OCI-LY7 (cell line): Measurements from ENCODE around the gene TAF4. TPM values are rescaled to one million over a fixed set of nuclear protein-coding genes. Genes with fewer than 3 reads are reported as not detected.

Source experiments
- BruUV-seq: library from RNA; stranded (reverse); fragments of 400-500 nt; replicated peaks from 2 replicates; lab custom pipeline; 2021; lab: Mats Ljungman, UMichigan
- CTCF ChIA-PET: fragments of 300-600 bp; sonication (Branson Sonifier 250); formaldehyde crosslinking; loops from one replicate; lab custom pipeline; 2022; ENCODE audit warnings: antibody characterized with exemption; ENCODE audit not compliant: unreplicated experiment; lab: Charles Lee
- POLR2A ChIA-PET: fragments of 300-600 bp; sonication (Branson Sonifier 250); formaldehyde crosslinking; loops from one replicate; lab custom pipeline; 2022; ENCODE audit warnings: antibody characterized with exemption; lab: Charles Lee
- DNase-seq: peaks from one replicate; pipeline ENCODE4 v3.0.0-alpha.2; 2015; ENCODE audit warnings: low spot score
- H2AFZ ChIP-seq: fragments of 200-600 bp; sonication (generic), shearing (Covaris generic); 2 replicates; pipeline ENCODE4 v1.6.1; 2014; ENCODE audit warnings: mild to moderate bottlenecking, antibody characterized with exemption, low read length, moderate library complexity
- H3K27ac ChIP-seq: fragments of 200-600 bp; sonication (generic); 2 replicates; pipeline ENCODE4 v1.5.1; 2014; ENCODE audit warnings: mixed run types, low read depth, mild to moderate bottlenecking, moderate library complexity, low read length, inconsistent platforms; ENCODE audit not compliant: poor library complexity, severe bottlenecking
- H3K36me3 ChIP-seq: fragments of 200-600 bp; sonication (generic); 2 replicates; pipeline ENCODE4 v1.6.1; 2014; ENCODE audit warnings: mild to moderate bottlenecking, antibody characterized with exemption, low read length, moderate library complexity, mixed read lengths; ENCODE audit not compliant: insufficient read depth
- H3K4me1 ChIP-seq: fragments of 200-600 bp; sonication (generic); 2 replicates; pipeline ENCODE4 v1.5.1; 2014; ENCODE audit warnings: mild to moderate bottlenecking, low read length; ENCODE audit not compliant: insufficient read depth, poor library complexity, severe bottlenecking
- H3K4me2 ChIP-seq: fragments of 200-600 bp; sonication (generic); 2 replicates; pipeline ENCODE4 v1.6.1; 2014; ENCODE audit warnings: mild to moderate bottlenecking, low read length
- H3K4me3 ChIP-seq: fragments of 200-600 bp; sonication (generic); 2 replicates; pipeline ENCODE4 v1.5.1; 2014; ENCODE audit warnings: mild to moderate bottlenecking, low read depth, low read length; ENCODE audit not compliant: poor library complexity, severe bottlenecking
- H3K79me2 ChIP-seq: fragments of 200-600 bp; sonication (generic); 2 replicates; pipeline ENCODE4 v1.6.1; 2016; ENCODE audit warnings: low read depth, mild to moderate bottlenecking, low read length, moderate library complexity, mixed read lengths; ENCODE audit not compliant: insufficient read depth
- H3K9me2 ChIP-seq: fragments of 200-600 bp; sonication (generic); 2 replicates; pipeline ENCODE4 v1.6.1; 2016; ENCODE audit warnings: mild to moderate bottlenecking, low read length, mixed read lengths; ENCODE audit not compliant: insufficient read depth
- H3K9me3 ChIP-seq: fragments of 200-600 bp; sonication (generic); 2 replicates; pipeline ENCODE4 v1.6.1; 2014; ENCODE audit warnings: mild to moderate bottlenecking, mixed run types, low read length, mixed read lengths
- H4K20me1 ChIP-seq: fragments of 200-600 bp; sonication (generic); 2 replicates; pipeline ENCODE4 v1.6.1; 2014; ENCODE audit warnings: mild to moderate bottlenecking, antibody characterized with exemption, low read length, moderate library complexity, mixed read lengths; ENCODE audit not compliant: insufficient read depth
- EZH2phosphoT487 ChIP-seq: fragments of 200-600 bp; sonication (generic); IDR thresholded peaks from 2 replicates; pipeline ENCODE4 v1.6.1; 2018; ENCODE audit warnings: low read depth, borderline replicate concordance, mild to moderate bottlenecking, mixed run types, antibody characterized with exemption, low read length, moderate library complexity, mixed read lengths
- intact Hi-C: fragments of 100-400 bp; cut with micrococcal nuclease; formaldehyde crosslinking; loops from one replicate; pipeline ENCODE4 v1.10.0; 2022; ENCODE audit not compliant: unreplicated experiment
- total RNA-seq, 2 experiments: library from RNA; depleted of rRNA in 1 of 2; stranded (reverse); fragments of >200 nt in 1 of 2; shearing (Covaris generic) in 1 of 2; gene quantifications; 2 replicates each; pipeline ENCODE4 v1.2.3, GENCODE V29; 2014 to 2022
- TF ChIP-seq, protein P1 (sequence below): fragments of 200-600 bp; sonication (generic); conservative IDR thresholded peaks from 2 replicates; pipeline ENCODE4 v1.5.1; 2014; ENCODE audit warnings: mild to moderate bottlenecking, antibody characterized with exemption, low read length, moderate library complexity, mixed read lengths

TAF4 gene
- total RNA-seq, 2 experiments from 2014 or later, result 11.2 to 38.9 TPM

DNA sequence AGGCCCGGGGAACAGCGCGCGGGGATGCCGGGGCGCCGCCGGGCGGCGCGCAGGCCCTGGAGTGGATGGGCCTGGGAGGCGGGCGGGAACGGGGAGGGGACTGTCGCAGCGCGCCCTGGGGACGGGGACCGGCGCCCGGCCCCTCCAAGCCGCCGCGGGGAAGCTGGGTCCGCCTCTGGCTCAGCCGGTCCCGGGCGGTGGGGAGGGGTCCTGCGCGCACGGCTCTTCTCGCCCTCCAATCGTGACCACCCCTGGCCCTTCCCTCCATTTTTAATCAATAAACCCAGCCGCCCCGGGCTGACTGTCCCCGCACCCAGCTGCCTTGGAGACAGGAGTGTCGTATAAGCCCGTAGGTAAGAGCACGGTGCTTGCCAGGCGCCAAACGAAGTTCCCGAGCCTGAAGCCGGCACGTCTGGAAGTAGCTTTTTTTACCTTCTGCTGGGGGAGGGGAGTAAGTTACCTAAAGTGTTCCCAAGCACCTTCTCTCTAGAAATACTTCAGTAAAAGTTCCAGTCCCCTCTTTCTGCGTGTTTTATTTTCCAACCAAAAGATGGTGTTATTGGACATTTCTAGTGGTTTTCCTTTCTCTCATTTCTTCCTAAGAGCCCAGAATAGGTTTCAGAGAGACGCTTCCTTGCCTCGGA is 780 bp upstream of the TAF4 start:
- H3K4me3 ChIP-seq, result peak overlapping the region; percentile 73
- TF ChIP-seq EZH2phosphoT487, result no peak
- TF ChIP-seq, protein P1, sequence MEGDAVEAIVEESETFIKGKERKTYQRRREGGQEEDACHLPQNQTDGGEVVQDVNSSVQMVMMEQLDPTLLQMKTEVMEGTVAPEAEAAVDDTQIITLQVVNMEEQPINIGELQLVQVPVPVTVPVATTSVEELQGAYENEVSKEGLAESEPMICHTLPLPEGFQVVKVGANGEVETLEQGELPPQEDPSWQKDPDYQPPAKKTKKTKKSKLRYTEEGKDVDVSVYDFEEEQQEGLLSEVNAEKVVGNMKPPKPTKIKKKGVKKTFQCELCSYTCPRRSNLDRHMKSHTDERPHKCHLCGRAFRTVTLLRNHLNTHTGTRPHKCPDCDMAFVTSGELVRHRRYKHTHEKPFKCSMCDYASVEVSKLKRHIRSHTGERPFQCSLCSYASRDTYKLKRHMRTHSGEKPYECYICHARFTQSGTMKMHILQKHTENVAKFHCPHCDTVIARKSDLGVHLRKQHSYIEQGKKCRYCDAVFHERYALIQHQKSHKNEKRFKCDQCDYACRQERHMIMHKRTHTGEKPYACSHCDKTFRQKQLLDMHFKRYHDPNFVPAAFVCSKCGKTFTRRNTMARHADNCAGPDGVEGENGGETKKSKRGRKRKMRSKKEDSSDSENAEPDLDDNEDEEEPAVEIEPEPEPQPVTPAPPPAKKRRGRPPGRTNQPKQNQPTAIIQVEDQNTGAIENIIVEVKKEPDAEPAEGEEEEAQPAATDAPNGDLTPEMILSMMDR, result no peak
- H3K36me3 ChIP-seq, result peaks cover 28% of the 10 kb centered on the region
- peak overlapping the region; percentile 66 for H3K27ac ChIP-seq
- DNase-seq, result peak; percentile 62
- CTCF ChIA-PET, result no interaction called here
- BruUV-seq, result no TSS peak
- intact Hi-C loops, result loop anchor here (5.0 to 10.0 kb wide), 3 partner anchors 64 to 338 kb away; partner anchors contain the start of genes CABLES2, PSMA7 and SS18L1
- H3K9me3 ChIP-seq, result no peaks in the 10 kb centered on the region
- H3K79me2 ChIP-seq, result peaks cover 26% of the 10 kb centered on the region
- H2AFZ ChIP-seq, result peak overlapping the region; percentile 59; the same call in 1 of the 2 replicates
- H3K4me2 ChIP-seq, result peak overlapping the region; percentile 96
- no peaks in the 10 kb centered on the region for H3K9me2 ChIP-seq
- peaks cover 5% of the 10 kb centered on the region; the same call in 1 of the 2 replicates for H4K20me1 ChIP-seq
- H3K4me1 ChIP-seq, result peaks cover 46% of the 10 kb centered on the region
- POLR2A ChIA-PET, result interaction anchor here (0.9 to 1.8 kb wide), 3 partner anchors 55 to 57 kb away, joined by 3 to 4 read pairs (median 3); no protein-coding TSS in a partner anchor

DNA sequence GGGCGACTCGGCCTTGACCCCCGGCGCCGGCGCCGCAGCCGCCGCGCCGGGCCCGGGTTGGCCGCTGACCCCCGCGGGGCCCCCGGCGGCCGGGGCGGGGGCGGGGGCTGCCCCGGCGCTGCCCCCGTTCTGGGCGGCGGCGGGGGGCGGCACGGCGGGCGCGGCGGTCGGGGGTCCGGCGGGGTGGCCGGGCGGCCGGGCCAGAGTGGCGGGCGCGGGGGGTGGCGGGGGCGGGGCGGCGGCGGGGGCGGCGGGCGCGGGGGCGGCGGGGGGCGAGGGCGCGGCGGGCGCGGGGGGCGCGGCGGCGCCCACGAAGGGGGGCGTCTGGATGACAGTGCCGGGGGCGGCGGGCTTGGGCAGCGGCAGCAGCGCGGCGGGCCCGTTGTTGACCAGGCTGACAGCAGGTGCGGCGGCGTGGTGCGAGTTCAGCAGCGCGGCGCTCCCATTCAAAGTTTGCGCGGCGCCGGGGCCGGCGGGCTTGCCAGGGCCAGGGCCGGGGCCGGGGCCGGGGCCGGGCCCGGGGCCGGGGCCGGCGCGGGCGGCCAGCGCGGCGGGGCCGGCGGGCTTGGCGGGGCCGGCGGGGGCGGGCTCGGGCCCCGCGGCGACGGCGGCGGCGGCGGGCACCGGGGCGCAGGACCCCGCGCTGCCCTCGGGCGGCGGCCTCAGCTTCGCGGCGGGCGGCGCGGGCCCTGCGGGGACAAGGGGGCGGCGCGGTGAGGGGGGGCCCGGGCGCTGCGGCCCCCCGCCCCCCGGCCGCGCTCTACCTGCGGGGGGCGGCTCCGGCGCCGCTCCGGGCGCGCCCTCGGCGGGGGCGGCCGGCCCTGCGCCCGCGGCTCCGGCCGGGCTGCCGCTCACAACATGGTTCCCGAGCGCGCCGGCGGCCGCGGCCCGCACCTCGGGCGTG is 659 bp downstream of the TAF4 start:
- H3K4me2 ChIP-seq, result no peak overlapping the region; the same call in 1 of the 2 replicates
- DNase-seq, result peak; percentile 42
- peaks cover 42% of the 10 kb centered on the region for H3K36me3 ChIP-seq
- H3K4me3 ChIP-seq, result peak overlapping the region; percentile 75
- CTCF ChIA-PET, result interaction anchor here (0.6 kb wide), 1 partner anchor 58 kb away, joined by 4 read pairs; no protein-coding TSS in a partner anchor
- no peak overlapping the region for H2AFZ ChIP-seq
- no peak for TF ChIP-seq EZH2phosphoT487
- TF ChIP-seq, protein P1, result no peak
- H3K9me2 ChIP-seq, result no peaks in the 10 kb centered on the region
- no TSS peak for BruUV-seq
- H3K9me3 ChIP-seq, result no peaks in the 10 kb centered on the region
- peaks cover 53% of the 10 kb centered on the region for H3K4me1 ChIP-seq
- H4K20me1 ChIP-seq, result peaks cover 6% of the 10 kb centered on the region; the same call in 1 of the 2 replicates
- H3K27ac ChIP-seq, result no peak overlapping the region
- POLR2A ChIA-PET, result no interaction called here
- H3K79me2 ChIP-seq, result peaks cover 41% of the 10 kb centered on the region
- intact Hi-C loops, result loop anchor here (5.0 to 10.0 kb wide), 3 partner anchors 63 to 340 kb away; partner anchors contain the start of genes CABLES2, PSMA7 and SS18L1
